ENCODE measurements around the gene TWSG1. TPM values are rescaled to one million over a fixed set of nuclear protein-coding genes. Genes with fewer than 3 reads are reported as not detected.
A peak's percentile ranks its signal among the peaks of the same experiment; 100 is the strongest.

Gene TWSG1
- total and polyA plus RNA-seq, 10 of the 15 experiments (the other 5 are each of a cell fraction or from before 2014, with no cell fraction given) = 11.1 to 45.1 (median 27.7) TPM

GRCh38 chr18:9333441-9334328 is 888 bp upstream of the TWSG1 start:
- H3K27ac ChIP-seq (ENCODE audit: control insufficient read depth, insufficient read depth) = no peak overlapping the region
- peaks cover 2% of the 10 kb centered on the region; the same call in 2 of the 3 replicates for H3K9me3 ChIP-seq (replicated peaks; ENCODE audit: control insufficient read depth, insufficient read depth, low read length)
- TF ChIP-seq BHLHE40 (IDR thresholded peaks at IDR 0.05; ENCODE audit: borderline replicate concordance in 1 of 2, low read depth in 2 of 2, low read length in 1 of 2) (peak in 1 of 2 experiments; percentile 69; a peak in 2 of 4 replicates), E2F4 (IDR thresholded peaks at IDR 0.05; ENCODE audit: low read depth, low read length) (no peak), JUND (IDR thresholded peaks at IDR 0.05; ENCODE audit: low read depth, low read length) (no peak), RCOR1 (conservative IDR thresholded peaks at IDR 0.05; ENCODE audit: low read depth, low read length) (no peak), CREM (IDR thresholded peaks at IDR 0.05; ENCODE audit: low read depth) (no peak), YY1 (IDR thresholded peaks at IDR 0.05; ENCODE audit: low read depth, low read length) (peak; percentile 56; the same call in 1 of the 2 replicates), GATAD2B (conservative IDR thresholded peaks at IDR 0.05; ENCODE audit: low read depth) (peak; percentile 25; the same call in 1 of the 2 replicates), ETV6 (conservative IDR thresholded peaks at IDR 0.05 in 1 of 2, IDR thresholded peaks at IDR 0.05 in 1 of 2; ENCODE audit: borderline replicate concordance in 1 of 2, low read depth in 1 of 2) (0 out of 4 replicates have a peak, but pooled peaks of 1 of the 2 experiments have one; percentile 8)
- TF ChIP-seq, protein P1, sequence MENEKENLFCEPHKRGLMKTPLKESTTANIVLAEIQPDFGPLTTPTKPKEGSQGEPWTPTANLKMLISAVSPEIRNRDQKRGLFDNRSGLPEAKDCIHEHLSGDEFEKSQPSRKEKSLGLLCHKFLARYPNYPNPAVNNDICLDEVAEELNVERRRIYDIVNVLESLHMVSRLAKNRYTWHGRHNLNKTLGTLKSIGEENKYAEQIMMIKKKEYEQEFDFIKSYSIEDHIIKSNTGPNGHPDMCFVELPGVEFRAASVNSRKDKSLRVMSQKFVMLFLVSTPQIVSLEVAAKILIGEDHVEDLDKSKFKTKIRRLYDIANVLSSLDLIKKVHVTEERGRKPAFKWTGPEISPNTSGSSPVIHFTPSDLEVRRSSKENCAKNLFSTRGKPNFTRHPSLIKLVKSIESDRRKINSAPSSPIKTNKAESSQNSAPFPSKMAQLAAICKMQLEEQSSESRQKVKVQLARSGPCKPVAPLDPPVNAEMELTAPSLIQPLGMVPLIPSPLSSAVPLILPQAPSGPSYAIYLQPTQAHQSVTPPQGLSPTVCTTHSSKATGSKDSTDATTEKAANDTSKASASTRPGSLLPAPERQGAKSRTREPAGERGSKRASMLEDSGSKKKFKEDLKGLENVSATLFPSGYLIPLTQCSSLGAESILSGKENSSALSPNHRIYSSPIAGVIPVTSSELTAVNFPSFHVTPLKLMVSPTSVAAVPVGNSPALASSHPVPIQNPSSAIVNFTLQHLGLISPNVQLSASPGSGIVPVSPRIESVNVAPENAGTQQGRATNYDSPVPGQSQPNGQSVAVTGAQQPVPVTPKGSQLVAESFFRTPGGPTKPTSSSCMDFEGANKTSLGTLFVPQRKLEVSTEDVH (IDR thresholded peaks at IDR 0.05; ENCODE audit: low read depth, partially characterized antibody) = no peak
- TF ChIP-seq, protein P2, sequence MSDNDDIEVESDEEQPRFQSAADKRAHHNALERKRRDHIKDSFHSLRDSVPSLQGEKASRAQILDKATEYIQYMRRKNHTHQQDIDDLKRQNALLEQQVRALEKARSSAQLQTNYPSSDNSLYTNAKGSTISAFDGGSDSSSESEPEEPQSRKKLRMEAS (IDR thresholded peaks at IDR 0.05; ENCODE audit: low read depth, low read length) = 0 out of 2 replicates have a peak, but pooled peaks have one; percentile 14
- H3K4me1 ChIP-seq (ENCODE audit: control insufficient read depth, insufficient read depth, low read length) = peaks cover 5% of the 10 kb centered on the region; the same call in 1 of the 2 replicates
- peak overlapping the region; percentile 83 for H3K4me2 ChIP-seq (ENCODE audit: control insufficient read depth, insufficient read depth)
- peaks cover 36% of the 10 kb centered on the region for H3K79me2 ChIP-seq (ENCODE audit: control insufficient read depth, insufficient read depth, low read length)
- no peaks in the 10 kb centered on the region for H4K20me1 ChIP-seq (ENCODE audit: control insufficient read depth, insufficient read depth)
- H2AFZ ChIP-seq (ENCODE audit: control insufficient read depth, low read depth, low read length) = peak overlapping the region; percentile 61
- ATAC-seq = peak; percentile 22
- WGBS (ENCODE audit: insufficient coverage, insufficient replicate concordance, low lambda C conversion rate, missing lambda C conversion rate) = 42% methylated on average over 52 of the region's 52 CpGs
- ChIA-PET CTCF (interaction anchor here (1.3 to 1.8 kb wide), 3 partner anchors 14 to 260 kb away, joined by 3 to 10 read pairs (median 6); no protein-coding TSS in a partner anchor), POLR2A (interaction anchor here (0.6 to 1.4 kb wide), 6 partner anchors 14 to 1150 kb away, joined by 3 to 6 read pairs (median 4); no protein-coding TSS in a partner anchor), SMC1A (ENCODE audit: uncharacterized antibody, unreplicated experiment) (interaction anchor here (0.8 to 1.3 kb wide), 4 partner anchors 13 to 183 kb away, joined by 3 read pairs; no protein-coding TSS in a partner anchor), RAD21 (ENCODE audit: unreplicated experiment) (interaction anchor here (0.6 to 1.4 kb wide), 11 partner anchors 14 to 644 kb away, joined by 3 to 4 read pairs (median 3); no protein-coding TSS in a partner anchor)
- peak overlapping the region; percentile 89 for H3K4me3 ChIP-seq
- H3K27me3 ChIP-seq (replicated peaks in 1 of 2; ENCODE audit: control insufficient read depth in 2 of 2, insufficient read depth in 2 of 2, low read length in 1 of 2) = no peaks in the 10 kb centered on the region
- no peaks in the 10 kb centered on the region; a peak in 1 of 4 replicates for H3K36me3 ChIP-seq (ENCODE audit: control insufficient read depth in 2 of 2, insufficient read depth in 2 of 2, low read length in 1 of 2)
- peak overlapping the region; percentile 13; the same call in 1 of the 2 replicates for H3K9ac ChIP-seq (ENCODE audit: control insufficient read depth, insufficient read depth, low read length)
- BruUV-seq (replicated peaks) = no TSS peak
- intact Hi-C loops (cut with micrococcal nuclease; ENCODE audit: unreplicated experiment) = loop anchor here (2.0 kb wide), 3 partner anchors 19 to 183 kb away; partner anchors contain the start of gene RALBP1
- no peak for FAIRE-seq
- no peak for DNase-seq (ENCODE audit: low read depth, low spot score)
- in situ Hi-C loops (cut with MboI) = loop anchor here (10.0 kb wide), 1 partner anchor 269 kb away; no protein-coding TSS in a partner anchor
